ENCODE measurements around the gene SCO2. TPM values are rescaled to one million over a fixed set of nuclear protein-coding genes. Genes with fewer than 3 reads are reported as not detected.

The SCO2 gene
- total and polyA plus RNA-seq, 2 of the 4 experiments (the other 2 are of a cell fraction), result 1.3 to 1.9 TPM

DNA sequence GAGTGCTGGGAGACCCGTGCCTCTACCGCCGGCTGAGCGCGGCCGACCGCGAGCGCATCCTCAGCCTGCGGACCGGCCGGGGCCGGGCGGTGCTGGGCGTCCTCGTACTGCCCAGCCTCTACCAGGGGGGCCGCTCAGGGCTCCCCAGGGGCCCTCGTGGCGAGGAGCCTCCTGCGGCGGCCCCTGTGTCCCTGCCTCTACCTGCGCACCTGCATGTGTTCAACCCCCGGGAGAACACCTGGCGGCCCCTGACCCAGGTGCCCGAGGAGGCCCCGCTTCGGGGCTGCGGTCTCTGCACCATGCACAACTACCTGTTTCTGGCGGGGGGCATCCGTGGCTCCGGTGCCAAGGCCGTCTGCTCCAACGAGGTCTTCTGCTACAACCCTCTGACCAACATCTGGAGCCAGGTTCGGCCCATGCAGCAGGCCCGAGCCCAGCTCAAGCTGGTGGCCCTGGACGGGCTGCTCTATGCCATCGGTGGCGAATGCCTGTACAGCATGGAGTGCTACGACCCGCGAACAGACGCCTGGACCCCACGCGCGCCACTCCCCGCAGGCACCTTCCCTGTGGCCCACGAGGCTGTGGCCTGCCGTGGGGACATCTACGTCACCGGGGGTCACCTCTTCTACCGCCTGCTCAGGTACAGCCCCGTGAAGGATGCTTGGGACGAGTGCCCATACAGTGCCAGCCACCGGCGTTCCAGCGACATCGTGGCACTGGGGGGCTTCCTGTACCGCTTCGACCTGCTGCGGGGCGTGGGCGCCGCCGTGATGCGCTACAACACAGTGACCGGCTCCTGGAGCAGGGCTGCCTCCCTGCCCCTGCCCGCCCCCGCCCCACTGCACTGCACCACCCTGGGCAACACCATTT, 23.8 kb upstream of the SCO2 start:
- no peaks in the 10 kb centered on the region for H3K36me3 ChIP-seq (ENCODE audit: control insufficient read depth, insufficient read depth, low read length)
- no peaks in the 10 kb centered on the region for H3K79me1 ChIP-seq (ENCODE audit: low read depth in 1 of 2, low read length in 2 of 2)
- H3K23ac ChIP-seq (ENCODE audit: low read depth, low read length), result no peak overlapping the region
- POLR2A ChIA-PET (ENCODE audit: unreplicated experiment), result no interaction called here
- 64% methylated on average over 65 of the region's 68 CpGs; no CpG with 5 or more reads in 1 of the 2 experiments for WGBS, 2 experiments (ENCODE audit: extremely low coverage in 2 of 2, insufficient read length in 1 of 2)
- H4K91ac ChIP-seq (ENCODE audit: insufficient read depth, low read depth, low read length), result no peak overlapping the region
- no peak overlapping the region for H3K4me2 ChIP-seq (ENCODE audit: low read depth, low read length)
- H3K14ac ChIP-seq (replicated peaks; ENCODE audit: low read depth, low read length), result no peak overlapping the region
- no peak overlapping the region for H3K4me3 ChIP-seq (ENCODE audit: insufficient read depth, low read depth, low read length)
- peaks cover 79% of the 10 kb centered on the region for H3K27me3 ChIP-seq (ENCODE audit: control insufficient read depth, insufficient read depth, low read length)
- no peak overlapping the region for H3K56ac ChIP-seq (ENCODE audit: extremely low read depth, insufficient read depth, low read length)
- H3K18ac ChIP-seq (ENCODE audit: low read depth, low read length), result no peak overlapping the region
- H2BK20ac ChIP-seq (ENCODE audit: low read depth, low read length), result no peak overlapping the region
- in situ Hi-C loops (cut with MboI; ENCODE audit: low sequenced_read_pairs), result no loop called here
- no peak overlapping the region for H2BK5ac ChIP-seq (ENCODE audit: low read depth, low read length, poor library complexity, severe bottlenecking)
- intact Hi-C loops (cut with micrococcal nuclease), result no loop called here
- no peak overlapping the region for H4K8ac ChIP-seq (ENCODE audit: low read depth in 2 of 2, low read length in 2 of 2)
- H3K9me3 ChIP-seq (ENCODE audit: control insufficient read depth, insufficient read depth, low read length), result no peaks in the 10 kb centered on the region
- BruUV-seq (replicated peaks), result no TSS peak
- CTCF ChIA-PET, result no interaction called here
- H2AFZ ChIP-seq (replicated peaks; ENCODE audit: low read length, poor library complexity), result no peak overlapping the region
- ATAC-seq (ENCODE audit: low read depth) (no peak), DNase-seq (no peak)
- H3K9me1 ChIP-seq (ENCODE audit: insufficient read depth, low read length), result no peaks in the 10 kb centered on the region
- H4K5ac ChIP-seq (ENCODE audit: low read depth, low read length), result no peak overlapping the region
- no peak overlapping the region for H3K4ac ChIP-seq (ENCODE audit: low read depth, low read length)
- no peaks in the 10 kb centered on the region; the same call in 1 of the 2 replicates for H3K4me1 ChIP-seq (ENCODE audit: control insufficient read depth, insufficient read depth, low read length)
- H3K9ac ChIP-seq (ENCODE audit: low read depth, low read length), result no peak overlapping the region
- H4K20me1 ChIP-seq (ENCODE audit: insufficient read depth, low read length), result no peaks in the 10 kb centered on the region
- H2BK120ac ChIP-seq (ENCODE audit: low read depth, low read length), result no peak overlapping the region
- H2AK5ac ChIP-seq (ENCODE audit: low read depth, low read length), result no peak overlapping the region
- no peak overlapping the region for H2BK15ac ChIP-seq (ENCODE audit: low read depth, low read length)
- dilution Hi-C loops (cut with HindIII; ENCODE audit: low sequenced_read_pairs, unreplicated experiment), result no loop called here
- H3K27ac ChIP-seq (ENCODE audit: insufficient read depth, low read length), result no peak overlapping the region
- no peak overlapping the region for H2AK9ac ChIP-seq (replicated peaks; ENCODE audit: low read depth, low read length, poor library complexity)
- TF ChIP-seq NFE2L2 (IDR thresholded peaks at IDR 0.05; ENCODE audit: low read depth, low read length) (no peak), POLR2A (IDR thresholded peaks at IDR 0.05; ENCODE audit: low read depth, low read length) (no peak), CEBPB (IDR thresholded peaks at IDR 0.05; ENCODE audit: low read depth, low read length) (no peak), RFX5 (IDR thresholded peaks at IDR 0.05; ENCODE audit: low read depth, low read length) (no peak), MAFK (IDR thresholded peaks at IDR 0.05; ENCODE audit: low read depth, low read length) (no peak), FOS (IDR thresholded peaks at IDR 0.05; ENCODE audit: low read depth, low read length) (no peak), MXI1 (IDR thresholded peaks at IDR 0.05; ENCODE audit: borderline replicate concordance, low read depth, low read length) (no peak), RCOR1 (IDR thresholded peaks at IDR 0.05; ENCODE audit: insufficient replicate concordance, low read length) (no peak), BHLHE40 (IDR thresholded peaks at IDR 0.05; ENCODE audit: low read depth, low read length) (no peak), CHD1 (IDR thresholded peaks at IDR 0.05; ENCODE audit: low read depth, low read length) (no peak), MAZ (IDR thresholded peaks at IDR 0.05; ENCODE audit: borderline replicate concordance, low read depth, low read length) (no peak), RAD21 (IDR thresholded peaks at IDR 0.05; ENCODE audit: low read length) (no peak)
- TF ChIP-seq, protein P1, sequence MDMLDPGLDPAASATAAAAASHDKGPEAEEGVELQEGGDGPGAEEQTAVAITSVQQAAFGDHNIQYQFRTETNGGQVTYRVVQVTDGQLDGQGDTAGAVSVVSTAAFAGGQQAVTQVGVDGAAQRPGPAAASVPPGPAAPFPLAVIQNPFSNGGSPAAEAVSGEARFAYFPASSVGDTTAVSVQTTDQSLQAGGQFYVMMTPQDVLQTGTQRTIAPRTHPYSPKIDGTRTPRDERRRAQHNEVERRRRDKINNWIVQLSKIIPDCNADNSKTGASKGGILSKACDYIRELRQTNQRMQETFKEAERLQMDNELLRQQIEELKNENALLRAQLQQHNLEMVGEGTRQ (IDR thresholded peaks at IDR 0.05; ENCODE audit: low read depth, low read length), result no peak
- TF ChIP-seq, protein P2, sequence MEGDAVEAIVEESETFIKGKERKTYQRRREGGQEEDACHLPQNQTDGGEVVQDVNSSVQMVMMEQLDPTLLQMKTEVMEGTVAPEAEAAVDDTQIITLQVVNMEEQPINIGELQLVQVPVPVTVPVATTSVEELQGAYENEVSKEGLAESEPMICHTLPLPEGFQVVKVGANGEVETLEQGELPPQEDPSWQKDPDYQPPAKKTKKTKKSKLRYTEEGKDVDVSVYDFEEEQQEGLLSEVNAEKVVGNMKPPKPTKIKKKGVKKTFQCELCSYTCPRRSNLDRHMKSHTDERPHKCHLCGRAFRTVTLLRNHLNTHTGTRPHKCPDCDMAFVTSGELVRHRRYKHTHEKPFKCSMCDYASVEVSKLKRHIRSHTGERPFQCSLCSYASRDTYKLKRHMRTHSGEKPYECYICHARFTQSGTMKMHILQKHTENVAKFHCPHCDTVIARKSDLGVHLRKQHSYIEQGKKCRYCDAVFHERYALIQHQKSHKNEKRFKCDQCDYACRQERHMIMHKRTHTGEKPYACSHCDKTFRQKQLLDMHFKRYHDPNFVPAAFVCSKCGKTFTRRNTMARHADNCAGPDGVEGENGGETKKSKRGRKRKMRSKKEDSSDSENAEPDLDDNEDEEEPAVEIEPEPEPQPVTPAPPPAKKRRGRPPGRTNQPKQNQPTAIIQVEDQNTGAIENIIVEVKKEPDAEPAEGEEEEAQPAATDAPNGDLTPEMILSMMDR (conservative IDR thresholded peaks at IDR 0.05; ENCODE audit: low read depth, low read length), result no peak
- TF ChIP-seq, protein P3, sequence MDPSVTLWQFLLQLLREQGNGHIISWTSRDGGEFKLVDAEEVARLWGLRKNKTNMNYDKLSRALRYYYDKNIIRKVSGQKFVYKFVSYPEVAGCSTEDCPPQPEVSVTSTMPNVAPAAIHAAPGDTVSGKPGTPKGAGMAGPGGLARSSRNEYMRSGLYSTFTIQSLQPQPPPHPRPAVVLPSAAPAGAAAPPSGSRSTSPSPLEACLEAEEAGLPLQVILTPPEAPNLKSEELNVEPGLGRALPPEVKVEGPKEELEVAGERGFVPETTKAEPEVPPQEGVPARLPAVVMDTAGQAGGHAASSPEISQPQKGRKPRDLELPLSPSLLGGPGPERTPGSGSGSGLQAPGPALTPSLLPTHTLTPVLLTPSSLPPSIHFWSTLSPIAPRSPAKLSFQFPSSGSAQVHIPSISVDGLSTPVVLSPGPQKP (IDR thresholded peaks at IDR 0.05; ENCODE audit: borderline replicate concordance, low read depth, low read length), result no peak
